ENCODE results near the gene PPP1R14C. TPM values are rescaled to one million over a fixed set of nuclear protein-coding genes. Genes with fewer than 3 reads are reported as not detected.

PPP1R14C gene
- total RNA-seq, 1 donor from 2014 or later, result 0.46 TPM

GRCh38 chr6:150214310-150214709 lies 71.5 kb downstream of the PPP1R14C start:
- H3K4me3 Mint-ChIP-seq (ENCODE audit: unreplicated experiment), result no peak overlapping the region
- H3K9me3 Mint-ChIP-seq (ENCODE audit: unreplicated experiment), result no peaks in the 10 kb centered on the region
- peaks cover 6% of the 10 kb centered on the region for H3K27me3 Mint-ChIP-seq (ENCODE audit: unreplicated experiment)
- H3K27ac Mint-ChIP-seq (ENCODE audit: unreplicated experiment), result no peak overlapping the region
- no peaks in the 10 kb centered on the region for H3K4me1 Mint-ChIP-seq (ENCODE audit: unreplicated experiment)
- DNase-seq (ENCODE audit: extremely low spot score, unreplicated experiment), result no peak
- no peaks in the 10 kb centered on the region for H3K36me3 Mint-ChIP-seq (ENCODE audit: unreplicated experiment)
- TF ChIP-seq CTCF (IDR thresholded peaks at IDR 0.05), result no peak

- no peak for TF ChIP-seq CTCF (IDR thresholded peaks at IDR 0.05)
- no peak overlapping the region for H3K27ac Mint-ChIP-seq (ENCODE audit: unreplicated experiment)
- H3K36me3 Mint-ChIP-seq (ENCODE audit: unreplicated experiment), result no peaks in the 10 kb centered on the region
- no peak overlapping the region for H3K4me3 Mint-ChIP-seq (ENCODE audit: unreplicated experiment)
- peaks cover 7% of the 10 kb centered on the region for H3K27me3 Mint-ChIP-seq (ENCODE audit: unreplicated experiment)
- no peaks in the 10 kb centered on the region for H3K9me3 Mint-ChIP-seq (ENCODE audit: unreplicated experiment)
- no peaks in the 10 kb centered on the region for H3K4me1 Mint-ChIP-seq (ENCODE audit: unreplicated experiment)
- no peak for DNase-seq (ENCODE audit: extremely low spot score, unreplicated experiment)
Observed at GRCh38 chr6:150220634-150221551, 78.0 kb downstream of the PPP1R14C start.

- Mint-ChIP-seq H3K9me3 (ENCODE audit: unreplicated experiment) (no peaks in the 10 kb centered on the region), H3K27me3 (ENCODE audit: unreplicated experiment) (peaks cover 12% of the 10 kb centered on the region), H3K4me3 (ENCODE audit: unreplicated experiment) (no peak overlapping the region), H3K27ac (ENCODE audit: unreplicated experiment) (no peak overlapping the region), H3K4me1 (ENCODE audit: unreplicated experiment) (no peaks in the 10 kb centered on the region), H3K36me3 (ENCODE audit: unreplicated experiment) (no peaks in the 10 kb centered on the region)
- no peak for DNase-seq (ENCODE audit: extremely low spot score, unreplicated experiment)
- no peak for TF ChIP-seq CTCF (IDR thresholded peaks at IDR 0.05)
Observed at GRCh38 chr6:150224820-150225219, 82.0 kb downstream of the PPP1R14C start.

- Mint-ChIP-seq H3K9me3 (ENCODE audit: unreplicated experiment) (no peaks in the 10 kb centered on the region), H3K27me3 (ENCODE audit: unreplicated experiment) (peaks cover 6% of the 10 kb centered on the region), H3K4me3 (ENCODE audit: unreplicated experiment) (no peak overlapping the region), H3K4me1 (ENCODE audit: unreplicated experiment) (no peaks in the 10 kb centered on the region), H3K36me3 (ENCODE audit: unreplicated experiment) (no peaks in the 10 kb centered on the region), H3K27ac (ENCODE audit: unreplicated experiment) (no peak overlapping the region)
- TF ChIP-seq CTCF (IDR thresholded peaks at IDR 0.05), result no peak
- no peak for DNase-seq (ENCODE audit: extremely low spot score, unreplicated experiment)
Observed at GRCh38 chr6:150227281-150227680, 84.4 kb downstream of the PPP1R14C start.

- Mint-ChIP-seq H3K4me3 (ENCODE audit: unreplicated experiment) (no peak overlapping the region), H3K27ac (ENCODE audit: unreplicated experiment) (no peak overlapping the region), H3K27me3 (ENCODE audit: unreplicated experiment) (peaks cover 6% of the 10 kb centered on the region), H3K4me1 (ENCODE audit: unreplicated experiment) (no peaks in the 10 kb centered on the region), H3K36me3 (ENCODE audit: unreplicated experiment) (no peaks in the 10 kb centered on the region), H3K9me3 (ENCODE audit: unreplicated experiment) (peaks cover 7% of the 10 kb centered on the region)
- DNase-seq (ENCODE audit: extremely low spot score, unreplicated experiment), result no peak
- TF ChIP-seq CTCF (IDR thresholded peaks at IDR 0.05), result no peak
Observed at GRCh38 chr6:150228072-150228733, 85.4 kb downstream of the PPP1R14C start.
